Mesenchymal stem cell (in vitro differentiated cells and primary cell): ENCODE measurements around the gene BEX3.
A peak's percentile ranks its signal among the peaks of the same experiment; 100 is the strongest.

Experiments
- DNase-seq: peaks from one replicate; pipeline ENCODE4 v3.0.0-alpha.2; 2013
- H2AFZ ChIP-seq: one replicate; pipeline ENCODE4 v1.6.1; 2013; ENCODE audit warnings: low read depth, mild to moderate bottlenecking, control low read depth, inconsistent platforms, low read length, moderate library complexity
- H2AK5ac ChIP-seq: 2 replicates; pipeline ENCODE4 v1.6.1; 2013; ENCODE audit warnings: low read length, moderate library complexity, mild to moderate bottlenecking, inconsistent platforms; ENCODE audit not compliant: severe bottlenecking
- H2BK120ac ChIP-seq: one replicate; pipeline ENCODE4 v1.6.1; 2013; ENCODE audit warnings: low read depth, mild to moderate bottlenecking, inconsistent platforms, low read length, moderate library complexity
- H2BK12ac ChIP-seq, 2 experiments: one replicate each; pipeline ENCODE4 v1.6.1; 2013; ENCODE audit warnings: inconsistent platforms in 2 of 2, low read length in 2 of 2, mild to moderate bottlenecking in 2 of 2, moderate library complexity in 2 of 2, control low read depth in 1 of 2
- H2BK15ac ChIP-seq: one replicate; pipeline ENCODE4 v1.6.1; 2013; ENCODE audit warnings: mild to moderate bottlenecking, low read depth, inconsistent platforms; ENCODE audit not compliant: poor library complexity, severe bottlenecking
- H2BK5ac ChIP-seq: 2 replicates; pipeline ENCODE4 v1.6.1; 2013; ENCODE audit warnings: low read depth, mild to moderate bottlenecking, low read length, control low read depth, inconsistent platforms; ENCODE audit not compliant: poor library complexity, severe bottlenecking
- H3K14ac ChIP-seq, 2 experiments: one replicate each; pipeline ENCODE4 v1.6.1; 2013; ENCODE audit warnings: inconsistent platforms in 2 of 2, low read length in 2 of 2, control low read depth in 1 of 2, mild to moderate bottlenecking in 1 of 2, moderate library complexity in 1 of 2
- H3K18ac ChIP-seq, 2 experiments: one replicate each; pipeline ENCODE4 v1.6.1; 2013; ENCODE audit warnings: inconsistent platforms in 2 of 2, low read length in 2 of 2, control low read depth in 1 of 2, low read depth in 1 of 2, mild to moderate bottlenecking in 1 of 2
- H3K23ac ChIP-seq, 2 experiments: one replicate each; pipeline ENCODE4 v1.6.1; 2013; ENCODE audit warnings: inconsistent platforms in 2 of 2, low read length in 2 of 2, mild to moderate bottlenecking in 2 of 2, moderate library complexity in 2 of 2, control low read depth in 1 of 2
- H3K27ac ChIP-seq: 2 replicates; pipeline ENCODE4 v1.5.1; 2013; ENCODE audit warnings: mild to moderate bottlenecking, moderate library complexity, low read length, control low read depth, inconsistent platforms; ENCODE audit not compliant: poor library complexity, severe bottlenecking
- H3K27me3 ChIP-seq, 2 experiments: 2 replicates each; pipeline versions ENCODE4 v1.6.1 to v1.7.0; 2013; ENCODE audit warnings: low read length in 2 of 2, mild to moderate bottlenecking in 2 of 2, moderate library complexity in 2 of 2, control low read depth in 1 of 2, inconsistent platforms in 1 of 2; ENCODE audit not compliant: control insufficient read depth in 1 of 2, insufficient read depth in 1 of 2
- H3K36me3 ChIP-seq, 2 experiments: 2 replicates each; pipeline versions ENCODE4 v1.6.1 to v1.7.0; 2013; ENCODE audit warnings: low read length in 2 of 2, control low read depth in 1 of 2, inconsistent platforms in 1 of 2, low read depth in 1 of 2, mild to moderate bottlenecking in 1 of 2; ENCODE audit not compliant: insufficient read depth in 2 of 2, control insufficient read depth in 1 of 2
- H3K4ac ChIP-seq, 2 experiments: one replicate each; pipeline ENCODE4 v1.6.1; 2013; ENCODE audit warnings: inconsistent platforms in 2 of 2, low read length in 2 of 2, mild to moderate bottlenecking in 2 of 2, moderate library complexity in 2 of 2, control low read depth in 1 of 2, low read depth in 1 of 2
- H3K4me1 ChIP-seq: 2 replicates; pipeline ENCODE4 v1.6.1; 2013; ENCODE audit warnings: low read depth, low read length, control low read depth; ENCODE audit not compliant: control insufficient read depth, insufficient read depth
- H3K4me2 ChIP-seq: 2 replicates; pipeline ENCODE4 v1.6.1; 2013; ENCODE audit warnings: low read length, mild to moderate bottlenecking, inconsistent platforms; ENCODE audit not compliant: poor library complexity, severe bottlenecking
- H3K4me3 ChIP-seq, 2 experiments: 2 replicates each; pipeline versions ENCODE4 v1.5.1 to v1.7.0; 2013; ENCODE audit warnings: low read length in 2 of 2, mild to moderate bottlenecking in 2 of 2, control low read depth in 1 of 2, low read depth in 1 of 2; ENCODE audit not compliant: insufficient read depth in 1 of 2
- H3K79me1 ChIP-seq: replicated peaks from 2 replicates; pipeline ENCODE4 v1.6.1; 2013; ENCODE audit warnings: mild to moderate bottlenecking, control low read depth, low read length, inconsistent platforms; ENCODE audit not compliant: poor library complexity, severe bottlenecking
- H3K9ac ChIP-seq: 2 replicates; pipeline ENCODE4 v1.7.0; 2013; ENCODE audit warnings: mild to moderate bottlenecking, low read length, moderate library complexity
- H3K9me3 ChIP-seq: 2 replicates; pipeline ENCODE4 v1.7.0; 2013; ENCODE audit warnings: mild to moderate bottlenecking, low read length; ENCODE audit not compliant: control insufficient read depth
- H4K8ac ChIP-seq: one replicate; pipeline ENCODE4 v1.6.1; 2013; ENCODE audit warnings: inconsistent platforms, mild to moderate bottlenecking, low read length, moderate library complexity
- H4K91ac ChIP-seq: one replicate; pipeline ENCODE4 v1.6.1; 2013; ENCODE audit warnings: mild to moderate bottlenecking, low read length, inconsistent platforms
- WGBS: methylation state at CpG from one replicate; pipeline ENCODE4 v1.1.7; 2013; ENCODE audit warnings: mixed read lengths; 5-methylcytosine and 5-hydroxymethylcytosine counted together

Gene BEX3

DNA sequence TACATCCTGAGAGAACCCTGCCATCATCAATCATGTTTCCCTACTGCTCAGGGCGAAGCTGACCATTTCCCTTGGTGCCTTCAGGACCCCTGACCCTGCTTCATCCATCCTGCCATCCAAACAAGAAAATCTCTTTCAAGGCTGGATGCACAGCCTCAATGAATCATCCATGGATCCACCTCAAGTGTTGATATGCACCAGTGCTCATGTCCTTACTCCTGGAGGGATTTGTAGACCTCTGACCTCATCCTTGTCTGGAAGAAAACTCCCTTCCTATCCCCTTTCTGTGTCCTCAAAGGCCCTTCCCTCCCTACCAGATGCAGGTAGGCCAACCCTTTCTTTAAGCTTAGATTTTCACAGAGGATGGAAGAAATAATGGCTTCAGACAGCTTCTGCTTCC lies 24.6 kb downstream of the BEX3 start:
- Histone ChIP-seq H3K27me3 (peaks cover 0 to 21% of the 10 kb centered on the region in 2 experiments), H3K9me3 (no peaks in the 10 kb centered on the region)

DNA sequence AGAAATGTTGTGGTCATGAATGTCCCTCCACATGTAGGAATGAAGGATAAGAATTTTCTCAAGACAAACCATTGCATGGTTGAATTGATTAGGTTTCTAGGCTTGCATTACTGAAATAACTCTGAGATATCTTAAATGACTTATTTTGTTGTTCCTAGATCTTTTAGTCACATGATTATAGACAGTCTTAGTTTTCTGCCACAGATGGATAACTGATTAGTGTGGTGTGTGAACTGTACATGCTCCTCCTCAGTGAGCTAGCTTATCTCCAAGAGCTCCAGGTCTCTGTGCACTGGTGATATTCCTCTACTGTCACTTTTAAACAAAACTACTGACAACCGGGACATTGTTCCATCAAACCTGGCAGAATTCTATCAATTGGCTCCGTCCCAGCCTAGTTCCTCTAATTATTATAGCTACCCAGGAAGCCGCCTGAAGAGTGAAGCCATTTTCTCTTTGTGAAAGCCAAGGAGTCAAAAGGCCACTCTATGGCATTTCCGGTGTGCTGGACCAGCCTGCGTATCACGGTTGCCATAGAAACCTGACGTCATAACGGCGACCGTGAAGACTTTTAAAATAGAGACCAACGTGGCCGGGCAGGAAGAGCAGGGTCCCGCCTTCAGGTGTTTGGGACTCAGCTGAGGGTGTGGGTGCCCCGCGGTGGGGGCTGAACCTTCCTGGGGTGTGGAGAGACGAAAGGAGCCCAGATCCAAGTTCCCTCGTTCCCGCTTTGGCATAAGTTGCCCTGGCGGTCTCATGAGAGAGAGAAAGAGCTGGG lies 28.1 kb downstream of the BEX3 start:
- Histone ChIP-seq H3K18ac (peak overlapping the region in 1 of 2 experiments; percentile 54), H3K23ac (no peak overlapping the region), H3K27ac (peak overlapping the region; percentile 80), H3K4me3 (peak overlapping the region; percentile 56 to 83), H3K14ac (no peak overlapping the region), H3K4me2 (peak overlapping the region; percentile 62), H2AK5ac (no peak overlapping the region), H2AFZ (no peak overlapping the region), H3K4me1 (peaks cover 4% of the 10 kb centered on the region), H2BK12ac (no peak overlapping the region), H2BK5ac (no peak overlapping the region), H3K27me3 (peaks cover 0 to 21% of the 10 kb centered on the region in 2 experiments), H3K36me3 (no peaks in the 10 kb centered on the region), H4K8ac (peak overlapping the region; percentile 75), H3K9ac (peak overlapping the region; percentile 91), H3K79me1 (peaks cover 2% of the 10 kb centered on the region), H3K9me3 (no peaks in the 10 kb centered on the region), H4K91ac (no peak overlapping the region), H2BK120ac (peak overlapping the region; percentile 8), H2BK15ac (no peak overlapping the region), H3K4ac (no peak overlapping the region)
- DNase-seq: peak; percentile 88
- WGBS: 5% methylated on average over 19 of the region's 19 CpGs

More for the DNA sequence above, 24.6 kb downstream of the BEX3 start:
- Histone ChIP-seq H4K8ac (no peak overlapping the region), H3K4me1 (peaks cover 4% of the 10 kb centered on the region), H3K27ac (peak overlapping the region; percentile 43), H3K14ac (no peak overlapping the region), H2BK5ac (no peak overlapping the region), H4K91ac (no peak overlapping the region), H3K4ac (no peak overlapping the region), H3K36me3 (no peaks in the 10 kb centered on the region), H2AFZ (no peak overlapping the region), H2BK12ac (no peak overlapping the region), H2BK15ac (no peak overlapping the region), H3K79me1 (peaks cover 2% of the 10 kb centered on the region), H2AK5ac (peak overlapping the region; percentile 13), H3K4me3 (no peak overlapping the region), H3K18ac (no peak overlapping the region), H3K4me2 (no peak overlapping the region), H3K23ac (no peak overlapping the region), H2BK120ac (no peak overlapping the region), H3K9ac (no peak overlapping the region)
- DNase-seq: no peak
- 54% methylated on average over 1 of the region's 1 CpG for WGBS

DNA sequence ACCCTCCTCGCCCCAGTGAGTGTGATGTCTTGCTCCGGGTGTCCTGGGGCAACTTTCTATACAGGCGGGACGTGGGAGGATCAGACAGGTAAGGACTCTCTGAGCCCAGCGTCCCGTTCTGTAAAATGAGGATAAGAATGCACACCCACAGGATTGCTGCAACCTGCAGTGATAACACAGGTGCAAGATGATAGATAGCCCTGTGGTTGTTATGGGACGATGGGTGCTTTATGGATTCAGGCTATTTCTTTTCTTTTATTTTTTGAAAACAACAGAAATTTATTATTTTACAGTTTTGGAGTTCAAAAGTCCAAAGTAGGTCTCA lies 28.6 kb downstream of the BEX3 start:
- 0% methylated on average over 6 of the region's 7 CpGs for WGBS
- no peak overlapping the region for H3K14ac ChIP-seq
- peak overlapping the region in 1 of 2 experiments; percentile 11 for H2BK12ac ChIP-seq
- peak overlapping the region; percentile 56 to 83 for H3K4me3 ChIP-seq
- peaks cover 0 to 19% of the 10 kb centered on the region in 2 experiments for H3K27me3 ChIP-seq
- DNase-seq: no peak
- no peak overlapping the region for H2BK120ac ChIP-seq
- H3K79me1 ChIP-seq: peaks cover 2% of the 10 kb centered on the region
- peak overlapping the region; percentile 75 for H4K8ac ChIP-seq
- H3K4ac ChIP-seq: peak overlapping the region in 1 of 2 experiments; percentile 73
- H2AFZ ChIP-seq: no peak overlapping the region
- H3K18ac ChIP-seq: no peak overlapping the region
- no peak overlapping the region for H3K23ac ChIP-seq
- no peak overlapping the region for H2BK5ac ChIP-seq
- peak overlapping the region; percentile 62 for H3K4me2 ChIP-seq
- H3K9me3 ChIP-seq: no peaks in the 10 kb centered on the region
- H2BK15ac ChIP-seq: no peak overlapping the region
- no peak overlapping the region for H4K91ac ChIP-seq
- no peaks in the 10 kb centered on the region for H3K36me3 ChIP-seq
- peaks cover 4% of the 10 kb centered on the region for H3K4me1 ChIP-seq
- no peak overlapping the region for H2AK5ac ChIP-seq
- H3K27ac ChIP-seq: peak overlapping the region; percentile 80
- H3K9ac ChIP-seq: peak overlapping the region; percentile 91

DNA sequence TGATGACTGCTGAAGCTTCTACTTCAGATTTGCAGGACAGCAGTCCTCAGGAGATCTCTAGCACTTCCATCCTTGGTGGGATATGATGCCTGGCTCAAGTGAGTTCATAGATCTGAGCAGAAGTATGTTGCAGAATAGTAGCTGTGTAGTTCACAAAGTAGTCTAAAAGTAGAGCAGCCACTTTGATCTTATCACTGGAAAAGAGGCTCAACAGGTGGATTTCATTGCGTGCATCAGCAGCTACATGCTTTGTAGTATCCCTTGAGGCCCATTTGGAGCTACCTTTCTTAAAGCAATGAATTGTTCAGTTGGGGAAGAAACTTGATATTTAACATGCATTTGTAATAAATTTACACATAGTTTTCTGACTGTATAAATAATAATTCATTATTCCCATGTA lies 29.9 kb downstream of the BEX3 start:
- H2BK5ac ChIP-seq: no peak overlapping the region
- no peak overlapping the region for H3K4ac ChIP-seq
- H2AK5ac ChIP-seq: no peak overlapping the region
- no peak overlapping the region for H3K4me3 ChIP-seq
- no peak overlapping the region for H4K91ac ChIP-seq
- H3K36me3 ChIP-seq: peaks cover 0 to 3% of the 10 kb centered on the region in 2 experiments
- H4K8ac ChIP-seq: no peak overlapping the region
- no peak overlapping the region for H2BK120ac ChIP-seq
- H3K27ac ChIP-seq: no peak overlapping the region
- H3K18ac ChIP-seq: no peak overlapping the region
- H3K23ac ChIP-seq: no peak overlapping the region
- H2AFZ ChIP-seq: no peak overlapping the region
- H2BK12ac ChIP-seq: no peak overlapping the region
- H3K27me3 ChIP-seq: peaks cover 0 to 19% of the 10 kb centered on the region in 2 experiments
- H2BK15ac ChIP-seq: no peak overlapping the region
- H3K9ac ChIP-seq: no peak overlapping the region
- no peak overlapping the region for H3K4me2 ChIP-seq
- no peaks in the 10 kb centered on the region for H3K9me3 ChIP-seq
- DNase-seq: no peak
- 100% methylated on average over 1 of the region's 1 CpG for WGBS
- peaks cover 2% of the 10 kb centered on the region for H3K4me1 ChIP-seq
- H3K79me1 ChIP-seq: peaks cover 2% of the 10 kb centered on the region
- no peak overlapping the region for H3K14ac ChIP-seq
